Trophoblast cell (in vitro differentiated cells and primary cell): ENCODE data around the gene MAGI1.

Source experiments
- DNase-seq, 2 donors: peaks; one replicate each; pipeline ENCODE4 v3.0.0-alpha.2; 2016
- H2AFZ ChIP-seq: 2 replicates; pipeline ENCODE4 v1.6.1; 2013; ENCODE audit warnings: low read length, moderate library complexity, mild to moderate bottlenecking; ENCODE audit not compliant: insufficient read depth, poor library complexity
- H2AK5ac ChIP-seq: 2 replicates; pipeline ENCODE4 v1.6.1; 2013; ENCODE audit warnings: mild to moderate bottlenecking, low read length
- H2BK120ac ChIP-seq: 2 replicates; pipeline ENCODE4 v1.6.1; 2013; ENCODE audit warnings: low read length, mild to moderate bottlenecking, moderate library complexity; ENCODE audit not compliant: insufficient read depth, poor library complexity
- H2BK12ac ChIP-seq: 2 replicates; pipeline ENCODE4 v1.6.1; 2013; ENCODE audit warnings: mild to moderate bottlenecking, low read length, moderate library complexity
- H2BK5ac ChIP-seq: 2 replicates; pipeline ENCODE4 v1.6.1; 2013; ENCODE audit warnings: low read length, low read depth, moderate library complexity, mild to moderate bottlenecking; ENCODE audit not compliant: poor library complexity
- H3K14ac ChIP-seq: 2 replicates; pipeline ENCODE4 v1.6.1; 2013; ENCODE audit warnings: mild to moderate bottlenecking, low read length
- H3K18ac ChIP-seq: 2 replicates; pipeline ENCODE4 v1.6.1; 2013; ENCODE audit warnings: mild to moderate bottlenecking, low read length
- H3K23ac ChIP-seq: 2 replicates; pipeline ENCODE4 v1.6.1; 2013; ENCODE audit warnings: low read length
- H3K27ac ChIP-seq: 2 replicates; pipeline ENCODE4 v1.5.1; 2013; ENCODE audit warnings: low read depth, mild to moderate bottlenecking, inconsistent platforms, low read length, moderate library complexity
- H3K27me3 ChIP-seq: 2 replicates; pipeline ENCODE4 v1.6.1; 2013; ENCODE audit warnings: inconsistent platforms, mild to moderate bottlenecking, low read length, moderate library complexity; ENCODE audit not compliant: insufficient read depth
- H3K36me3 ChIP-seq, 2 experiments: 1 replicate in 1 of 2; 2 replicates in 1 of 2; pipeline ENCODE4 v1.6.1; 2013; ENCODE audit warnings: low read length in 2 of 2, mild to moderate bottlenecking in 2 of 2, moderate library complexity in 1 of 2; ENCODE audit not compliant: insufficient read depth in 2 of 2, control insufficient read depth in 1 of 2
- H3K4ac ChIP-seq: 2 replicates; pipeline ENCODE4 v1.6.1; 2013; ENCODE audit warnings: low read depth, mild to moderate bottlenecking, low read length, moderate library complexity
- H3K4me1 ChIP-seq, 2 experiments: 1 replicate in 1 of 2; 2 replicates in 1 of 2; pipeline ENCODE4 v1.6.1; 2013; ENCODE audit warnings: low read length in 2 of 2, mild to moderate bottlenecking in 2 of 2, moderate library complexity in 1 of 2; ENCODE audit not compliant: insufficient read depth in 2 of 2, control insufficient read depth in 1 of 2
- H3K4me2 ChIP-seq: 2 replicates; pipeline ENCODE4 v1.6.1; 2013; ENCODE audit warnings: inconsistent platforms, mild to moderate bottlenecking, low read length, moderate library complexity
- H3K4me3 ChIP-seq: 2 replicates; pipeline ENCODE4 v1.5.1; 2013; ENCODE audit warnings: mild to moderate bottlenecking, low read depth, low read length, inconsistent platforms
- H3K79me1 ChIP-seq: one replicate; pipeline ENCODE4 v1.6.1; 2013; ENCODE audit warnings: low read length
- H3K79me2 ChIP-seq: 2 replicates; pipeline ENCODE4 v1.6.1; 2013; ENCODE audit warnings: low read length, mild to moderate bottlenecking; ENCODE audit not compliant: control insufficient read depth, insufficient read depth, poor library complexity
- H3K9ac ChIP-seq: 2 replicates; pipeline ENCODE4 v1.6.1; 2013; ENCODE audit warnings: mild to moderate bottlenecking, low read length
- H3K9me3 ChIP-seq: 2 replicates; pipeline ENCODE4 v1.6.1; 2013; ENCODE audit warnings: low read depth, mild to moderate bottlenecking, control low read depth, inconsistent platforms, low read length; ENCODE audit not compliant: insufficient read depth
- H4K12ac ChIP-seq: 2 replicates; pipeline ENCODE4 v1.6.1; 2013; ENCODE audit warnings: low read depth, mild to moderate bottlenecking, low read length, moderate library complexity
- H4K8ac ChIP-seq: 2 replicates; pipeline ENCODE4 v1.6.1; 2013; ENCODE audit warnings: low read depth, mild to moderate bottlenecking, low read length, moderate library complexity
- H4K91ac ChIP-seq: one replicate; pipeline ENCODE4 v1.6.1; 2013; ENCODE audit warnings: low read depth, mild to moderate bottlenecking, low read length, moderate library complexity
- WGBS: extraction: QIAGEN DNeasy Blood & Tissue Kit; methylation state at CpG from one replicate; pipeline ENCODE4 v1.1.7; 2013; ENCODE audit warnings: missing lambda C conversion rate; ENCODE audit not compliant: insufficient read length, insufficient coverage; ENCODE audit errors: extremely low coverage; 5-methylcytosine and 5-hydroxymethylcytosine counted together

The MAGI1 gene

DNA sequence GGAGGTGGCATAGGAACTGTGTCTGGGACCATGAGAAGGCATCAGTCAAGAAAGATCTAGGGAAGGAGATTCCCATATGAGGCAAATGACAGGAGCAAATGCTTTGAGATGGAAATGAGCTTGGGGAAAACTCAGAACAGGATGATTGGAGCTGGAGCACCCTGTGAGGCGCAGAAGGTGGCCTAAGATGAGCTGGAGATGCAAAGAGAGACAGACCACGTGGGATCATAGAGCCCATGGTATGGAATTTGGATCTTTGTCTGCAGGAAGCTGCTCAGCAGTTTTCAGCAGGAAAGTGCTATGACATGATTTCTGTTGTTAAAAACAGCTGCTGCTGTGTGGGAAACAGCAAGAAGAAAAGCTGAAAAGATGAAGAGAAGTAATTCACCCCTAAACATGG is 310.6 kb downstream of the MAGI1 start:
- Histone ChIP-seq H2AFZ (no peak overlapping the region), H2BK12ac (no peak overlapping the region), H4K8ac (no peak overlapping the region), H3K4me2 (no peak overlapping the region), H3K36me3 (no peaks in the 10 kb centered on the region), H3K9me3 (no peaks in the 10 kb centered on the region), H4K91ac (no peak overlapping the region), H3K79me1 (no peaks in the 10 kb centered on the region), H3K23ac (peak overlapping the region; percentile 33), H3K14ac (no peak overlapping the region), H3K4me3 (no peak overlapping the region), H3K4me1 (no peaks in the 10 kb centered on the region), H3K4ac (no peak overlapping the region), H3K9ac (no peak overlapping the region), H2BK5ac (no peak overlapping the region), H4K12ac (no peak overlapping the region), H2AK5ac (no peak overlapping the region), H3K27ac (no peak overlapping the region), H3K18ac (no peak overlapping the region), H3K79me2 (no peaks in the 10 kb centered on the region), H3K27me3 (no peaks in the 10 kb centered on the region), H2BK120ac (no peak overlapping the region)
- DNase-seq = no peak
- WGBS = no CpG with 5 or more reads among the region's 2 CpGs

DNA sequence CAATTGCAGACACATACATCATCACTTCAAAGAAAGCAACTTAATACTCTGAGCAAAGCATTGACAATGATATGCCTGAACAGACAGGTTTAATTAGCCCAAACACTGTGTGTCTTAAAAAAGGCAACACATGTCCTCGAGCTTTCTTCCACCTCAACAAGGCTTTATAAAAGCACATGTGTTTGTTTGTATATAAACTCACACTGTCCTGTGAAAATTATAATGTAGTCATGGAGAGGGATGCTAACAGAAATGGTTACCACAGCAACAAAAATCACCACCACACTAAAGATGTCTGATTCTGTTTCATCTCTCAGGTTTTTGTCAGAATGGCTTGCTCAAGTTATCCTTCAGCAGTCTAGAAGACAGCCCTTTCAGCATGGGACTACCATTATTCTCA is 314.7 kb downstream of the MAGI1 start:
- Histone ChIP-seq H2BK5ac (no peak overlapping the region), H3K4me3 (no peak overlapping the region), H3K36me3 (no peaks in the 10 kb centered on the region), H3K79me1 (no peaks in the 10 kb centered on the region), H3K79me2 (no peaks in the 10 kb centered on the region), H4K91ac (no peak overlapping the region), H3K9ac (no peak overlapping the region), H3K4me2 (no peak overlapping the region), H4K8ac (no peak overlapping the region), H3K27ac (no peak overlapping the region), H2BK120ac (no peak overlapping the region), H3K4ac (no peak overlapping the region), H3K14ac (no peak overlapping the region), H3K18ac (no peak overlapping the region), H3K27me3 (no peaks in the 10 kb centered on the region), H2BK12ac (no peak overlapping the region), H4K12ac (no peak overlapping the region), H3K23ac (no peak overlapping the region), H2AK5ac (no peak overlapping the region), H2AFZ (no peak overlapping the region), H3K9me3 (no peaks in the 10 kb centered on the region), H3K4me1 (peaks cover 0 to 2% of the 10 kb centered on the region in 2 experiments)
- no CpG with 5 or more reads among the region's 1 CpG for WGBS
- no peak for DNase-seq

DNA sequence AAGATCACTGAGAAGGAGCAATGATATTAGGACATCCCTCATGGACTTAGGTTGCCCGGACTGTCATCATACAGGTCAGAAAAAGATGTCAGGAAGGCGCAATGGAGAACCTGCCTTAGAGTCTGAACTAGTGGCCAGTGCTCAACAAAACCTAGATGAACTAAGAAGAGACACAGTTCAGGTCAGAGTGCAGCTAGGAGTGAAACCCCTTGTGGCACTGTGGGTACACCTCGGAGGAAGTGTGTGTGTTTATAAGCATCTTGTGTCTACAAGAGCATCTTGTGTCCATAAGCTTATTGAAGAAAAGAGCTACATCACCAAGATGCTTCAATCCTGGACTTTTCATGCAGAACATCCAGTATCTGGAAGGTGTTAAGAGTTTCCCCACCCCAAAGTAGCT is 315.7 kb downstream of the MAGI1 start:
- Histone ChIP-seq H3K9ac (no peak overlapping the region), H3K79me1 (no peaks in the 10 kb centered on the region), H3K36me3 (no peaks in the 10 kb centered on the region), H3K27ac (no peak overlapping the region), H4K12ac (no peak overlapping the region), H3K27me3 (no peaks in the 10 kb centered on the region), H3K18ac (no peak overlapping the region), H4K8ac (no peak overlapping the region), H2AK5ac (no peak overlapping the region), H3K4me2 (no peak overlapping the region), H3K23ac (no peak overlapping the region), H2BK120ac (no peak overlapping the region), H2BK5ac (no peak overlapping the region), H2AFZ (no peak overlapping the region), H3K79me2 (no peaks in the 10 kb centered on the region), H3K4ac (no peak overlapping the region), H3K9me3 (no peaks in the 10 kb centered on the region), H4K91ac (no peak overlapping the region), H2BK12ac (no peak overlapping the region), H3K14ac (no peak overlapping the region), H3K4me1 (peaks cover 0 to 2% of the 10 kb centered on the region in 2 experiments), H3K4me3 (no peak overlapping the region)
- no CpG with 5 or more reads among the region's 3 CpGs for WGBS
- no peak for DNase-seq

DNA sequence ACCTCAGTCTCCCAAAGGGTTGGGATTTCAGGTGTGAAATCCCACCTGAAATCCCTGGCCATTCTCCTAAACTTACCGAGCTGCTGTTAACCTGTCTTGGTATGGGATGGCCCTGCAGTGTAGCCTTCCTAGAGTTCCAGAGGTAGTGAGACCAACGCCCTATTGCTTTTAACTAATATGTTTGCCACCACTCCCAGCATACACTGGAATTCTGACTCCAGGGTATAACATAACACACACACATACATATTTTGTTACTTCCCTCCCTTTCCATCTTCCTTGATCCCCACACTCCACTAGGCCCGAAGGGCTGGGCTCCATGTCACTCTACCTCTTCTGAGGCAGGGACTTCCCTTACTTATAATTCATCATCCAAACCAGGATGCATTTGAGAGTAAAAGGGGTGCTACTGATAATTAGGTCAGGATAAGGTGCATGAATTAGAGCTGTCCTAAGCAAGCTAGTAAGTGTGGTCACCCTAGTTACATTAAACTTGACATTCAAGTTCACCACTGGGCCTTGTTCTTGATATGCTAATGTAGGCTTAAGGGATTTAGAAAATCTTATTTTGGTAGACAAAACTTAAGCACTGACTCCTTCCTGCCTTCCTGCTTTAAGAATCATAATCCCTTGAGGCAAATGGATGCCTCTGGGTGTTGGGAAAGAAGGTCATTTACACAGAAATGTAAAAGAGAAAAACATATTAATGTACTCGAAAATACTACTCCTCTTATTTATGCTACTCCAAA is 317.6 kb downstream of the MAGI1 start:
- no peak overlapping the region for H2AFZ ChIP-seq
- H3K4me3 ChIP-seq = no peak overlapping the region
- DNase-seq = no peak
- H3K79me1 ChIP-seq = no peaks in the 10 kb centered on the region
- WGBS = no CpG with 5 or more reads among the region's 4 CpGs
- no peaks in the 10 kb centered on the region for H3K9me3 ChIP-seq
- H3K27ac ChIP-seq = no peak overlapping the region
- no peak overlapping the region for H3K18ac ChIP-seq
- no peak overlapping the region for H4K8ac ChIP-seq
- H3K4me2 ChIP-seq = no peak overlapping the region
- no peak overlapping the region for H3K9ac ChIP-seq
- H3K36me3 ChIP-seq = no peaks in the 10 kb centered on the region
- H3K4me1 ChIP-seq = peaks cover 0 to 2% of the 10 kb centered on the region in 2 experiments
- no peak overlapping the region for H2BK120ac ChIP-seq
- no peak overlapping the region for H3K14ac ChIP-seq
- H4K12ac ChIP-seq = no peak overlapping the region
- no peak overlapping the region for H2AK5ac ChIP-seq
- H3K23ac ChIP-seq = no peak overlapping the region
- H2BK12ac ChIP-seq = no peak overlapping the region
- H3K27me3 ChIP-seq = no peaks in the 10 kb centered on the region
- no peak overlapping the region for H4K91ac ChIP-seq
- H3K79me2 ChIP-seq = no peaks in the 10 kb centered on the region
- no peak overlapping the region for H2BK5ac ChIP-seq
- H3K4ac ChIP-seq = no peak overlapping the region
